Body of pancreas (tissue), 4 donors: ENCODE data around the gene ZNF574. TPM values are rescaled to one million over a fixed set of nuclear protein-coding genes. Genes with fewer than 3 reads are reported as not detected.

Source experiments
- ATAC-seq: fragments of 150-250 bp; one replicate; pipeline ENCODE4 v1.9.1; 2016
- DNase-seq, 4 donors: peaks; one replicate each; pipeline ENCODE4 v3.0.0-alpha.2; 2019
- H3K27ac ChIP-seq, 4 donors: fragments of 200-600 bp; sonication (generic); 1 replicate in 3 of 4; 2 replicates in 1 of 4; pipeline versions ENCODE4 v1.5.1 to v1.6.1; 2016 to 2019; ENCODE audit warnings: mild to moderate bottlenecking in 1 of 4, mixed read lengths in 1 of 4, moderate library complexity in 1 of 4
- H3K27me3 ChIP-seq, 2 donors: fragments of 200-600 bp; sonication (generic); one replicate each; pipeline ENCODE4 v1.6.0; 2016; ENCODE audit warnings: mild to moderate bottlenecking in 1 of 2
- H3K36me3 ChIP-seq, 2 donors: fragments of 200-600 bp; sonication (generic); replicated peaks in 1 of 2; 2 replicates each; pipeline ENCODE4 v1.5.1; 2016; ENCODE audit warnings: low read depth in 2 of 2; ENCODE audit not compliant: insufficient read depth in 1 of 2
- H3K4me1 ChIP-seq: fragments of 200-600 bp; sonication (generic); one replicate; pipeline ENCODE4 v1.6.0; 2016
- H3K4me3 ChIP-seq, 2 donors: fragments of 200-600 bp; sonication (generic); 1 replicate in 1 of 2; 2 replicates in 1 of 2; pipeline ENCODE4 v1.5.1; 2016 to 2019
- H3K9me3 ChIP-seq, 3 donors: fragments of 200-600 bp; sonication (generic); 1 replicate in 2 of 3; 2 replicates in 1 of 3; pipeline ENCODE4 v1.5.1; 2016
- CTCF ChIP-seq, 7 experiments: fragments of 450-650 bp in 4 of 7; fragments of 200-600 bp in 3 of 7; sonication (generic) in 3 of 7; IDR thresholded peaks; one replicate each; pipeline ENCODE4 v1.5.1; 2016 to 2019; ENCODE audit warnings: antibody characterized with exemption in 7 of 7
- POLR2A ChIP-seq, 3 donors: fragments of 450-650 bp; IDR thresholded peaks; one replicate each; pipeline ENCODE4 v1.6.1; 2016; ENCODE audit warnings: antibody characterized with exemption in 3 of 3, mild to moderate bottlenecking in 2 of 3
- WGBS, 2 donors: methylation state at CpG; one replicate each; pipeline ENCODE4 v1.1.5; 2017; 5-methylcytosine and 5-hydroxymethylcytosine counted together
- intact Hi-C: fragments of 100-400 bp; cut with DNase I; formaldehyde crosslinking; loops from one replicate; pipeline ENCODE4 v1.15.1; 2023
- total RNA-seq, 2 donors: library from RNA; depleted of rRNA; stranded (reverse); fragments of >200 nt; gene quantifications; one replicate each; pipeline ENCODE4 v1.1.0, GENCODE V29; 2016

ZNF574 gene
- total RNA-seq, 2 donors from 2014 or later, result 8.6 to 14.2 TPM

- TF ChIP-seq CTCF (IDR thresholded peaks at IDR 0.05) (no peak), POLR2A (IDR thresholded peaks at IDR 0.05) (no peak)
- Histone ChIP-seq H3K27me3 (no peaks in the 10 kb centered on the region), H3K4me1 (no peaks in the 10 kb centered on the region), H3K9me3 (no peaks in the 10 kb centered on the region), H3K27ac (no peak overlapping the region), H3K36me3 (no peaks in the 10 kb centered on the region), H3K4me3 (no peak overlapping the region)
- intact Hi-C loops, result no loop called here
- ATAC-seq, result no peak
- no peak for DNase-seq
- 68 to 71% methylated on average over 17 to 18 of the region's 18 CpGs for WGBS, 2 donors
Measured at GRCh38 chr19:42088471-42089190, 12.7 kb downstream of the ZNF574 start.

- WGBS, 2 donors, result 71 to 75% methylated on average over 13 of the region's 13 CpGs
- intact Hi-C loops, result no loop called here
- ATAC-seq (no peak), DNase-seq (no peak)
- Histone ChIP-seq H3K9me3 (no peaks in the 10 kb centered on the region), H3K27me3 (no peaks in the 10 kb centered on the region), H3K27ac (no peak overlapping the region), H3K36me3 (no peaks in the 10 kb centered on the region), H3K4me3 (no peak overlapping the region), H3K4me1 (no peaks in the 10 kb centered on the region)
- TF ChIP-seq POLR2A (IDR thresholded peaks at IDR 0.05) (no peak), CTCF (IDR thresholded peaks at IDR 0.05) (no peak)
Measured at GRCh38 chr19:42089191-42089750, 13.3 kb downstream of the ZNF574 start.

GRCh38 chr19:42089772-42090171, 13.8 kb downstream of the ZNF574 start:
- ATAC-seq (no peak), DNase-seq (no peak)
- Histone ChIP-seq H3K4me1 (no peaks in the 10 kb centered on the region), H3K9me3 (no peaks in the 10 kb centered on the region), H3K4me3 (no peak overlapping the region), H3K27ac (no peak overlapping the region), H3K36me3 (no peaks in the 10 kb centered on the region), H3K27me3 (no peaks in the 10 kb centered on the region)
- intact Hi-C loops, result no loop called here
- 78 to 85% methylated on average over 13 of the region's 13 CpGs for whole genome bisulfite sequencing, 2 donors
- TF ChIP-seq CTCF (IDR thresholded peaks at IDR 0.05) (no peak), POLR2A (IDR thresholded peaks at IDR 0.05) (no peak)

GRCh38 chr19:42090672-42091071, 14.7 kb downstream of the ZNF574 start:
- intact Hi-C loops, result no loop called here
- H3K4me3 ChIP-seq, result no peak overlapping the region
- no peaks in the 10 kb centered on the region for H3K27me3 ChIP-seq
- ATAC-seq, result no peak
- H3K9me3 ChIP-seq, result no peaks in the 10 kb centered on the region
- no peak for DNase-seq
- no peak overlapping the region for H3K27ac ChIP-seq
- no peak for TF ChIP-seq POLR2A (IDR thresholded peaks at IDR 0.05)
- no peak for TF ChIP-seq CTCF (IDR thresholded peaks at IDR 0.05)
- H3K4me1 ChIP-seq, result no peaks in the 10 kb centered on the region
- WGBS, 2 donors, result 57 to 66% methylated on average over 9 of the region's 9 CpGs
- no peaks in the 10 kb centered on the region for H3K36me3 ChIP-seq

- no peak overlapping the region for H3K4me3 ChIP-seq
- no peaks in the 10 kb centered on the region for H3K4me1 ChIP-seq
- no peak for ATAC-seq
- no peaks in the 10 kb centered on the region for H3K36me3 ChIP-seq
- TF ChIP-seq CTCF (IDR thresholded peaks at IDR 0.05), result no peak
- no peak for DNase-seq
- no peaks in the 10 kb centered on the region for H3K9me3 ChIP-seq
- intact Hi-C loops, result no loop called here
- H3K27ac ChIP-seq, result no peak overlapping the region
- H3K27me3 ChIP-seq, result no peaks in the 10 kb centered on the region
- 82% methylated on average over 12 of the region's 13 CpGs; no CpG with 5 or more reads in 1 of the 2 donors for WGBS, 2 donors
Measured at GRCh38 chr19:42091300-42091699, 15.3 kb downstream of the ZNF574 start.
